K562 (cell line): ENCODE data around the gene STMND1. TPM values are rescaled to one million over a fixed set of nuclear protein-coding genes. Genes with fewer than 3 reads are reported as not detected.

Experiments used
- ATAC-seq: fragments of 200-7000 bp; cut with Tn5 transposase; 3 replicates; pipeline ENCODE4 v1.9.1; 2020; ENCODE audit warnings: moderate library complexity
- BruUV-seq: library from RNA; stranded (reverse); fragments of 400-500 nt; replicated peaks from 2 replicates; lab custom pipeline; 2021; lab: Mats Ljungman, UMichigan
- CTCF ChIA-PET: fragments of 300-600 bp; formaldehyde crosslinking; extraction: SDS; loops from one replicate; lab custom pipeline; 2021; ENCODE audit warnings: low intra/inter-chr PET ratio; lab: Yijun Ruan, JAX
- POLR2A ChIA-PET: fragments of 300-600, 350-650 bp; sonication (Branson Sonifier 250); formaldehyde crosslinking; extraction: SDS; loops from one replicate; lab custom pipeline; 2021; ENCODE audit warnings: antibody characterized with exemption, inconsistent platforms; lab: Yijun Ruan, JAX
- DNase-seq, 4 experiments: peaks; one replicate each; pipeline versions ENCODE4 v3.0.0 to v3.0.0-alpha.2; 2011 to 2018; ENCODE audit warnings: low spot score in 3 of 4, mixed read lengths in 3 of 4; ENCODE audit errors: extremely low read depth in 1 of 4
- FAIRE-seq: peaks from 2 replicates; lab custom pipeline; 2011; peaks lifted over from hg19 to GRCh38; lab: Jason Lieb, UNC
- H2AFZ ChIP-seq: 2 replicates; pipeline ENCODE4 v1.6.0; 2011; ENCODE audit warnings: low read depth, low read length, control low read depth, inconsistent platforms
- H3K27ac ChIP-seq: fragments of 200-600 bp; 3 replicates; pipeline ENCODE4 v1.8.0; 2011; ENCODE audit warnings: low read depth, mild to moderate bottlenecking, control low read depth, inconsistent platforms, low read length, moderate library complexity, mixed read lengths; ENCODE audit errors: extremely low read depth
- H3K27me3 ChIP-seq, 2 experiments: fragments of 300-600 bp in 1 of 2; 2 replicates in 1 of 2; 3 replicates in 1 of 2; pipeline versions ENCODE4 v1.6.0 to v1.8.0; 2011; ENCODE audit warnings: inconsistent platforms in 2 of 2, low read length in 2 of 2, mild to moderate bottlenecking in 1 of 2, mixed read lengths in 1 of 2, moderate library complexity in 1 of 2; ENCODE audit not compliant: control insufficient read depth in 2 of 2, insufficient read depth in 2 of 2
- H3K36me3 ChIP-seq: fragments of 300-600 bp; 3 replicates; pipeline ENCODE4 v1.8.0; 2011; ENCODE audit warnings: mild to moderate bottlenecking, low read length, inconsistent platforms; ENCODE audit not compliant: control insufficient read depth, insufficient read depth
- H3K4me1 ChIP-seq, 2 experiments: fragments of 200-600 bp in 1 of 2; replicated peaks in 1 of 2; 2 replicates in 1 of 2; 3 replicates in 1 of 2; pipeline versions ENCODE4 v1.5.1 to v1.8.0; 2011; ENCODE audit warnings: inconsistent platforms in 2 of 2, low read length in 2 of 2, mild to moderate bottlenecking in 1 of 2, mixed read lengths in 1 of 2, moderate library complexity in 1 of 2; ENCODE audit not compliant: control insufficient read depth in 2 of 2, insufficient read depth in 2 of 2
- H3K4me2 ChIP-seq: 2 replicates; pipeline ENCODE4 v1.6.1; 2011; ENCODE audit warnings: low read length, control low read depth, inconsistent platforms, mixed read lengths; ENCODE audit not compliant: insufficient read depth
- H3K4me3 ChIP-seq: fragments of 200-600 bp; sonication (generic), shearing (Covaris generic); 2 replicates; pipeline ENCODE4 v1.5.1; 2016; ENCODE audit warnings: control low read depth, inconsistent platforms
- H3K79me2 ChIP-seq: fragments of 200-600 bp; 3 replicates; pipeline ENCODE4 v1.8.0; 2011; ENCODE audit warnings: low read length, inconsistent platforms; ENCODE audit not compliant: control insufficient read depth, insufficient read depth
- H3K9ac ChIP-seq, 2 experiments: 2 replicates each; pipeline versions ENCODE4 v1.6.0 to v1.6.1; 2011; ENCODE audit warnings: low read depth in 2 of 2, low read length in 2 of 2, control low read depth in 1 of 2, inconsistent platforms in 1 of 2, mild to moderate bottlenecking in 1 of 2, mixed read lengths in 1 of 2; ENCODE audit not compliant: insufficient read depth in 1 of 2
- H3K9me1 ChIP-seq: one replicate; pipeline ENCODE4 v1.6.0; 2011; ENCODE audit warnings: inconsistent platforms, mild to moderate bottlenecking, low read length, moderate library complexity; ENCODE audit not compliant: control insufficient read depth, insufficient read depth
- H3K9me3 ChIP-seq: replicated peaks from 2 replicates; pipeline ENCODE4 v1.5.1; 2011; ENCODE audit warnings: low read depth, low read length, inconsistent platforms; ENCODE audit not compliant: control insufficient read depth, insufficient read depth
- H4K20me1 ChIP-seq: replicated peaks from 2 replicates; pipeline ENCODE4 v1.6.1; 2011; ENCODE audit warnings: low read length, inconsistent platforms, mixed read lengths; ENCODE audit not compliant: control insufficient read depth, insufficient read depth
- BMI1 ChIP-seq: fragments of 150-350 bp; IDR thresholded peaks from 2 replicates; pipeline ENCODE4 v1.6.1; 2014; ENCODE audit warnings: low read length
- MYNN ChIP-seq, 2 experiments: sonication (generic); formaldehyde crosslinking in 1 of 2; IDR thresholded peaks; 2 replicates each; pipeline versions ENCODE4 v1.5.0 to v1.6.1; 2016 to 2020; ENCODE audit warnings: antibody characterized with exemption in 1 of 2, missing genetic modification reagents in 1 of 2
- NFE2 ChIP-seq: IDR thresholded peaks from 2 replicates; pipeline ENCODE4 v1.6.1; 2014; ENCODE audit warnings: antibody characterized with exemption, low read depth
- ZNF76 ChIP-seq: fragments of 250-450 bp; sonication (Bioruptor Pico); IDR thresholded peaks from 2 replicates; pipeline ENCODE4 v1.4.0; 2020; ENCODE audit warnings: mild to moderate bottlenecking, moderate library complexity, borderline replicate concordance
- ZNF766 ChIP-seq: fragments of 200-800 bp; sonication (Bioruptor generic); conservative IDR thresholded peaks from 2 replicates; pipeline ENCODE4 v1.6.1; 2016; ENCODE audit warnings: missing genetic modification characterization, missing compliant biosample characterization
- WGBS: fragments of 100-300 bp; shearing (Covaris generic); methylation state at CpG from one replicate; pipeline ENCODE4 v1.1.6; 2016; ENCODE audit warnings: low coverage, mixed read lengths; ENCODE audit not compliant: insufficient coverage; ENCODE audit errors: missing lambda C conversion rate; 5-methylcytosine and 5-hydroxymethylcytosine counted together
- in situ Hi-C: fragments of 300-500 bp; cut with MboI; formaldehyde crosslinking; loops from 4 replicates; pipeline ENCODE4 v1.15.0; 2018; ENCODE audit warnings: inconsistent platforms, mixed read lengths
- intact Hi-C: fragments of 100-400 bp; cut with micrococcal nuclease; formaldehyde crosslinking; loops from 2 replicates; pipeline ENCODE4 v1.14.2; 2022
- polyA plus RNA-seq, 8 experiments: library from polyadenylated mRNA; depleted of rRNA in 4 of 8; stranded (reverse) in 5 of 8; unstranded in 3 of 8; fragments of >200 nt; fragmentation: Nextera tagmentation in 2 of 8; fragmentation: Illumina TruSeq in 1 of 8; extraction: Ambion mirVana in 2 of 8; extraction: Trizol in 1 of 8; gene quantifications; 2 replicates each; pipeline versions ENCODE4 v1.2.1 to v1.2.3, GENCODE V29; 2011 to 2014; ENCODE audit warnings: inconsistent platforms in 1 of 8, missing spikeins in 1 of 8
- total RNA-seq, 7 experiments: library from RNA; depleted of rRNA in 6 of 7; stranded (reverse); fragments of >200 nt in 6 of 7; fragmentation: Illumina TruSeq in 2 of 7; extraction: Trizol in 2 of 7; gene quantifications; 2 replicates each; pipeline versions ENCODE4 v1.2.1 to v1.2.3, GENCODE V29; 2011 to 2021; ENCODE audit warnings: low replicate concordance in 1 of 7
- TF ChIP-seq, protein P1 (sequence below): fragments of 450-650 bp; IDR thresholded peaks from 2 replicates; pipeline ENCODE4 v1.6.1; 2016; ENCODE audit warnings: mild to moderate bottlenecking
- TF ChIP-seq, protein P2 (sequence below): fragments of 250-450 bp; sonication (Bioruptor Pico); IDR thresholded peaks from 2 replicates; pipeline ENCODE4 v1.8.0; 2021; ENCODE audit warnings: moderate library complexity, mild to moderate bottlenecking, inconsistent platforms

Gene STMND1
- total and polyA plus RNA-seq, 9 of the 15 experiments (the other 6 are each of a cell fraction or from before 2014, with no cell fraction given): not detected

DNA sequence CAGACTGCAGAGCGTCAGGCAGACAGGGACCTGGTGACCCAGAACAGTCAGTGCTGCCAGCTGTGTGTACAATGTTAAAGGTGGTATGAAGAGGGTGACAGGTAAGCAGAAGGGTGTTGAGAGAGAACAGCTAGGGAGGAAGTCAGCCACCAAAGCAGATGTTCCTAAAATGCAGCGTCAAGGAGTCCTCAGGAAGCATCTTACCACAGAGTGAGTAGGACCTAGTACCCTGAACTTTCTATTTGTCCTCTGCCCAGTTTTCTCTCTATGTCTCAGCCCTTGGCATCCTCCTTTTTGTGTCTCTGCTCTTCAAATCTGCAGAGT is 14.2 kb downstream of the STMND1 start:
- TF ChIP-seq BMI1: no peak
- TF ChIP-seq, protein P1, sequence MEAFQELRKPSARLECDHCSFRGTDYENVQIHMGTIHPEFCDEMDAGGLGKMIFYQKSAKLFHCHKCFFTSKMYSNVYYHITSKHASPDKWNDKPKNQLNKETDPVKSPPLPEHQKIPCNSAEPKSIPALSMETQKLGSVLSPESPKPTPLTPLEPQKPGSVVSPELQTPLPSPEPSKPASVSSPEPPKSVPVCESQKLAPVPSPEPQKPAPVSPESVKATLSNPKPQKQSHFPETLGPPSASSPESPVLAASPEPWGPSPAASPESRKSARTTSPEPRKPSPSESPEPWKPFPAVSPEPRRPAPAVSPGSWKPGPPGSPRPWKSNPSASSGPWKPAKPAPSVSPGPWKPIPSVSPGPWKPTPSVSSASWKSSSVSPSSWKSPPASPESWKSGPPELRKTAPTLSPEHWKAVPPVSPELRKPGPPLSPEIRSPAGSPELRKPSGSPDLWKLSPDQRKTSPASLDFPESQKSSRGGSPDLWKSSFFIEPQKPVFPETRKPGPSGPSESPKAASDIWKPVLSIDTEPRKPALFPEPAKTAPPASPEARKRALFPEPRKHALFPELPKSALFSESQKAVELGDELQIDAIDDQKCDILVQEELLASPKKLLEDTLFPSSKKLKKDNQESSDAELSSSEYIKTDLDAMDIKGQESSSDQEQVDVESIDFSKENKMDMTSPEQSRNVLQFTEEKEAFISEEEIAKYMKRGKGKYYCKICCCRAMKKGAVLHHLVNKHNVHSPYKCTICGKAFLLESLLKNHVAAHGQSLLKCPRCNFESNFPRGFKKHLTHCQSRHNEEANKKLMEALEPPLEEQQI: no peak
- TF ChIP-seq NFE2: no peak
- TF ChIP-seq, protein P2, sequence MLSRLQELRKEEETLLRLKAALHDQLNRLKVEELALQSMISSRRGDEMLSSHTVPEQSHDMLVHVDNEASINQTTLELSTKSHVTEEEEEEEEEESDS (CRISPR knock-in tag): no peak
- TF ChIP-seq ZNF766 (CRISPR knock-in tag): no peak
- no peak for TF ChIP-seq ZNF76
- no peak for TF ChIP-seq MYNN (IDR thresholded peaks at IDR 0.05)
- TF ChIP-seq MYNN (CRISPR knock-in tag; IDR thresholded peaks at IDR 0.05): no peak
- no peaks in the 10 kb centered on the region for H3K36me3 ChIP-seq
- BruUV-seq: no TSS peak
- H3K9me1 ChIP-seq: no peaks in the 10 kb centered on the region
- ChIA-PET POLR2A (interaction anchor here (0.6 kb wide), 1 partner anchor 216 kb away, joined by 4 read pairs; no protein-coding TSS in a partner anchor), CTCF (no interaction called here)
- H3K4me3 ChIP-seq: no peak overlapping the region
- H4K20me1 ChIP-seq: no peaks in the 10 kb centered on the region
- no peaks in the 10 kb centered on the region for H3K4me1 ChIP-seq
- peaks cover 0 to 5% of the 10 kb centered on the region in 2 experiments; a peak in 1 of 5 replicates for H3K27me3 ChIP-seq
- ATAC-seq (no peak), DNase-seq (no peak), FAIRE-seq (no peak)
- no peaks in the 10 kb centered on the region for H3K9me3 ChIP-seq
- no peak overlapping the region for H3K27ac ChIP-seq
- no peaks in the 10 kb centered on the region for H3K79me2 ChIP-seq
- no peak overlapping the region for H2AFZ ChIP-seq
- no peak overlapping the region for H3K4me2 ChIP-seq
- intact Hi-C loops: no loop called here
- H3K9ac ChIP-seq: no peak overlapping the region
- WGBS: 0% methylated on average over 2 of the region's 2 CpGs
- in situ Hi-C loops: no loop called here
